ENCODE data around the gene TTPAL. TPM values are rescaled to one million over a fixed set of nuclear protein-coding genes. Genes with fewer than 3 reads are reported as not detected.

The TTPAL gene
- total RNA-seq, 4 donors from 2014 or later: 27.1 to 36.8 (median 31.7) TPM

DNA sequence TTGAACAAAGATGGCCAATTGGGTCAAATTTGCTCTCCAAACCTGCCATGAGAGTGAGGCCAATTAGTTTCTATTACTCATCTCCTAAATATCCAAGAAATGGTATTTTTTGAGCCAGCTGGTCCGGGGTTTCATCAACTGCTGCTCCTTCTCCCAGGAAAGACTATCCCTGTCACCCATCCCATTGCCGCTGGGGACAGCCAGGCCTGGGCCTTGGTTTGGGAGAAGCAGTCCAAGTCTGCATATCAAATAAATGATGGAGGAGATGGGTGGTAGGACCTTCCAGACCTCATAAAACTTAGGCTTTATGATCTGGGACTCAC, 46.7 kb upstream of the TTPAL start:
- no peak for DNase-seq (ENCODE audit: low spot score in 2 of 2)
- no peak overlapping the region for H3K4me3 ChIP-seq (ENCODE audit: low read depth, poor library complexity, severe bottlenecking)
- WGBS, 2 donors: 70 to 82% methylated on average over 2 of the region's 2 CpGs
- intact Hi-C loops (cut with DNase I; ENCODE audit: low total_unique reads): no loop called here
- TF ChIP-seq, protein P1, sequence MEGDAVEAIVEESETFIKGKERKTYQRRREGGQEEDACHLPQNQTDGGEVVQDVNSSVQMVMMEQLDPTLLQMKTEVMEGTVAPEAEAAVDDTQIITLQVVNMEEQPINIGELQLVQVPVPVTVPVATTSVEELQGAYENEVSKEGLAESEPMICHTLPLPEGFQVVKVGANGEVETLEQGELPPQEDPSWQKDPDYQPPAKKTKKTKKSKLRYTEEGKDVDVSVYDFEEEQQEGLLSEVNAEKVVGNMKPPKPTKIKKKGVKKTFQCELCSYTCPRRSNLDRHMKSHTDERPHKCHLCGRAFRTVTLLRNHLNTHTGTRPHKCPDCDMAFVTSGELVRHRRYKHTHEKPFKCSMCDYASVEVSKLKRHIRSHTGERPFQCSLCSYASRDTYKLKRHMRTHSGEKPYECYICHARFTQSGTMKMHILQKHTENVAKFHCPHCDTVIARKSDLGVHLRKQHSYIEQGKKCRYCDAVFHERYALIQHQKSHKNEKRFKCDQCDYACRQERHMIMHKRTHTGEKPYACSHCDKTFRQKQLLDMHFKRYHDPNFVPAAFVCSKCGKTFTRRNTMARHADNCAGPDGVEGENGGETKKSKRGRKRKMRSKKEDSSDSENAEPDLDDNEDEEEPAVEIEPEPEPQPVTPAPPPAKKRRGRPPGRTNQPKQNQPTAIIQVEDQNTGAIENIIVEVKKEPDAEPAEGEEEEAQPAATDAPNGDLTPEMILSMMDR (IDR thresholded peaks at IDR 0.05): no peak
- TF ChIP-seq POLR2A (IDR thresholded peaks at IDR 0.05): no peak

DNA sequence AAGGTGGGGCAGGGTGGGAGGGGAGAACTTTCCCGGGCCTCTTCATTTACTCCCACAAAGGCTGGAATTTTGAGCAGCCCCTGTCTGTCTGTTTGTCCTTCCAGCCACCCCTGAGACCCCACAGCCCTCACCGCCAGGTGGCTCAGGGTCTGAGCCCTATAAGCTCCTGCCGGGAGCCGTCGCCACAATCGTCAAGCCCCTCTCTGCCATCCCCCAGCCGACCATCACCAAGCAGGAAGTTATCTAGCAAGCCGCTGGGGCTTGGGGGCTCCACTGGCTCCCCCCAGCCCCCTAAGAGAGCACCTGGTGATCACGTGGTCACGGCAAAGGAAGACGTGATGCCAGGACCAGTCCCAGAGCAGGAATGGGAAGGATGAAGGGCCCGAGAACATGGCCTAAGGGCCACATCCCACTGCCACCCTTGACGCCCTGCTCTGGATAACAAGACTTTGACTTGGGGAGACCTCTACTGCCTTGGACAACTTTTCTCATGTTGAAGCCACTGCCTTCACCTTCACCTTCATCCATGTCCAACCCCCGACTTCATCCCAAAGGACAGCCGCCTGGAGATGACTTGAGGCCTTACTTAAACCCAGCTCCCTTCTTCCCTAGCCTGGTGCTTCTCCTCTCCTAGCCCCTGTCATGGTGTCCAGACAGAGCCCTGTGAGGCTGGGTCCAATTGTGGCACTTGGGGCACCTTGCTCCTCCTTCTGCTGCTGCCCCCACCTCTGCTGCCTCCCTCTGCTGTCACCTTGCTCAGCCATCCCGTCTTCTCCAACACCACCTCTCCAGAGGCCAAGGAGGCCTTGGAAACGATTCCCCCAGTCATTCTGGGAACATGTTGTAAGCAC, 46.0 kb upstream of the TTPAL start:
- TF ChIP-seq POLR2A (IDR thresholded peaks at IDR 0.05): no peak
- TF ChIP-seq, protein P1 (IDR thresholded peaks at IDR 0.05): no peak
- intact Hi-C loops (cut with DNase I; ENCODE audit: low total_unique reads): no loop called here
- 84% methylated on average over 17 of the region's 17 CpGs for WGBS, 2 donors
- no peak for DNase-seq (ENCODE audit: low spot score in 2 of 2)
- H3K4me3 ChIP-seq (ENCODE audit: low read depth, poor library complexity, severe bottlenecking): no peak overlapping the region

DNA sequence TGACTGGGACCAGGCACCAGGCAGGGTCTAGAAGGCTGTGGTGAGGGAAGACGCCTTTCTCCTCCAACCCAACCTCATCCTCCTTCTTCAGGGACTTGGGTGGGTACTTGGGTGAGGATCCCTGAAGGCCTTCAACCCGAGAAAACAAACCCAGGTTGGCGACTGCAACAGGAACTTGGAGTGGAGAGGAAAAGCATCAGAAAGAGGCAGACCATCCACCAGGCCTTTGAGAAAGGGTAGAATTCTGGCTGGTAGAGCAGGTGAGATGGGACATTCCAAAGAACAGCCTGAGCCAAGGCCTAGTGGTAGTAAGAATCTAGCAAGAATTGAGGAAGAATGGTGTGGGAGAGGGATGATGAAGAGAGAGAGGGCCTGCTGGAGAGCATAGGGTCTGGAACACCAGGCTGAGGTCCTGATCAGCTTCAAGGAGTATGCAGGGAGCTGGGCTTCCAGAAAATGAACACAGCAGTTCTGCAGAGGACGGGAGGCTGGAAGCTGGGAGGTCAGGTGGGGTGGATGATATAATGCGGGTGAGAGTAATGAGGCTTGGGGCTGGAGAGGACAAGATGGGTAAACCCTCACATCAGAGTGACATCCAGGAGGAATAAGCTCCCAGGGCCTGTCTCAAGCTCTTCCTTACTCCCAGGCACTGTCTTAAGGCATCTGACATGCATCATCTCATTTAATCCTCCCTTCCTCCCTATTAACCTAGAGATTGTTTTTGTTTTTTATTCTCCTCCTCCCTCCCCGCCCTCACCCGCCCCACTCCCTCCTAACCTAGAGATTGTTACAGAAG, 45.2 kb upstream of the TTPAL start:
- H3K4me3 ChIP-seq (ENCODE audit: low read depth, poor library complexity, severe bottlenecking): no peak overlapping the region
- intact Hi-C loops (cut with DNase I; ENCODE audit: low total_unique reads): no loop called here
- no peak for DNase-seq (ENCODE audit: low spot score in 2 of 2)
- TF ChIP-seq, protein P1 (IDR thresholded peaks at IDR 0.05): no peak
- TF ChIP-seq POLR2A (IDR thresholded peaks at IDR 0.05): no peak
- 83 to 94% methylated on average over 7 of the region's 7 CpGs for WGBS, 2 donors

DNA sequence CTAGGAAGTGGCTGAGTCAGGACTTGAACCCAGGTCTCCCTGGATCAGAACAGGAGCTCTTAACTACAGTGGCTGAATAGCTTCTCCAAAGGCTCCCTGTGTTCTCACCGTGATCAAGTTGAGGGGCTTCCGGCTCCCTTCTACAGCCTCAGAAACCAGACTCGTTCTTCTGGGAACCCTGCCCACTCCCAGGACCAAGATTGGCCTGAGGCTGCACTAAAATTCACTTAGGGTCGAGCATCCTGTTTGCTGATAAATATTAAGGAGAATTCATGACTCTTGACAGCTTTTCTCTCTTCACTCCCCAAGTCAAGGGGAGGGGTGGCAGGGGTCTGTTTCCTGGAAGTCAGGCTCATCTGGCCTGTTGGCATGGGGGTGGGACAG, 44.6 kb upstream of the TTPAL start:
- no peak for DNase-seq (ENCODE audit: low spot score in 2 of 2)
- WGBS, 2 donors: 37 to 42% methylated on average over 4 of the region's 4 CpGs
- no peak overlapping the region for H3K4me3 ChIP-seq (ENCODE audit: low read depth, poor library complexity, severe bottlenecking)
- TF ChIP-seq, protein P1 (IDR thresholded peaks at IDR 0.05): no peak
- TF ChIP-seq POLR2A (IDR thresholded peaks at IDR 0.05): no peak
- intact Hi-C loops (cut with DNase I; ENCODE audit: low total_unique reads): no loop called here

DNA sequence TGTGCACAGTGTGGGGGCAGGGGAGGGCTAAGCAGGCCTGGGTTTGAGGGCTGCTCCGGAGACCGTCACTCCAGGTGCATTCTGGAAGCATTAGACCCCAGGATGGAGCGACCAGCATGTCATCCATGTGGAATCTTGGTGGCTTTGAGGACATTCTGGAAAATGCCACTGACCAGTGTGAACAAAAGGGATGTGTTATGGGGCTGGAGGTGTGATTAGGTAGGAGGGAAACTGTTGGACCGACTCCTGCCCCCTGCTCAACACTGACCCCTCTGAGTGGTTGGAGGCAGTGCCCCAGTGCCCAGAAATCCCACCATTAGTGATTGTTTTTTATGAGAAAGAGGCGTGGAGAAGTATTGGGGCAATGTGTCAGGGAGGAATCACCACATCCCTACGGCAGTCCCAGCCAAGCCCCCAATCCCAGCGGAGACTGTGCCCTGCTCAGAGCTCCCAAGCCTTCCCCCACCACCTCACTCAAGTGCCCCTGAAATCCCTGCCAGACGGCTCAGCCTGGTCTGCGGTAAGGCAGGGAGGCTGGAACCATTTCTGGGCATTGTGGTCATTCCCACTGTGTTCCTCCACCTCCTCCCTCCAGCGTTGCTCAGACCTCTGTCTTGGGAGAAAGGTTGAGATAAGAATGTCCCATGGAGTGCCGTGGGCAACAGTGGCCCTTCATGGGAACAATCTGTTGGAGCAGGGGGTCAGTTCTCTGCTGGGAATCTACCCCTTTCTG, 44.0 kb upstream of the TTPAL start:
- 62 to 65% methylated on average over 11 of the region's 11 CpGs for WGBS, 2 donors
- TF ChIP-seq POLR2A (IDR thresholded peaks at IDR 0.05): no peak
- TF ChIP-seq, protein P1 (IDR thresholded peaks at IDR 0.05): no peak
- no peak for DNase-seq (ENCODE audit: low spot score in 2 of 2)
- H3K4me3 ChIP-seq (ENCODE audit: low read depth, poor library complexity, severe bottlenecking): no peak overlapping the region
- intact Hi-C loops (cut with DNase I; ENCODE audit: low total_unique reads): no loop called here
